AG04450 (cell line): ENCODE measurements around the gene MAP3K15. TPM values are rescaled to one million over a fixed set of nuclear protein-coding genes. Genes with fewer than 3 reads are reported as not detected.
A peak's percentile ranks its signal among the peaks of the same experiment; 100 is the strongest.

Experiments used
- CTCF ChIA-PET: fragments of 300-600, 350-600 bp; formaldehyde crosslinking; extraction: SDS; loops from one replicate; lab custom pipeline; 2022; ENCODE audit warnings: antibody characterized with exemption, inconsistent platforms; lab: Charles Lee
- POLR2A ChIA-PET: fragments of 350-600 bp; formaldehyde crosslinking; extraction: SDS; loops from one replicate; lab custom pipeline; 2021; ENCODE audit warnings: antibody characterized with exemption, inconsistent platforms; lab: Yijun Ruan, JAX
- DNase-seq: peaks from one replicate; pipeline ENCODE4 v3.0.0-alpha.2; 2011; ENCODE audit warnings: low read depth, low spot score
- H3K27ac ChIP-seq: one replicate; pipeline ENCODE4 v1.5.1; 2012; ENCODE audit warnings: low read depth, low read length, control low read depth
- H3K27me3 ChIP-seq: one replicate; pipeline ENCODE4 v1.6.0; 2012; ENCODE audit warnings: low read length; ENCODE audit not compliant: control insufficient read depth, insufficient read depth
- H3K4me3 ChIP-seq: 2 replicates; pipeline ENCODE4 v1.5.1; 2011; ENCODE audit warnings: mild to moderate bottlenecking, low read depth, low read length, control low read depth
- H3K9me3 ChIP-seq: 2 replicates; pipeline ENCODE4 v1.5.1; 2012; ENCODE audit warnings: low read length; ENCODE audit not compliant: control insufficient read depth, insufficient read depth
- CTCF ChIP-seq: IDR thresholded peaks from 2 replicates; pipeline ENCODE4 v1.5.1; 2011; ENCODE audit warnings: low read depth, low read length, control low read depth, inconsistent platforms
- polyA plus RNA-seq: library from polyadenylated mRNA; depleted of rRNA; stranded (reverse); fragments of >200 nt; gene quantifications from 2 replicates; pipeline ENCODE4 v1.2.3, GENCODE V29; 2011

MAP3K15 gene
- polyA plus RNA-seq, 1 experiment, result 0.35 TPM

- H3K4me3 ChIP-seq, result peak overlapping the region; percentile 55
- peak; percentile 24 for DNase-seq
- ChIA-PET POLR2A (no interaction called here), CTCF (interaction anchor here (0.6 to 2.6 kb wide), 14 partner anchors 9 to 696 kb away, joined by 3 to 36 read pairs (median 6); no protein-coding TSS in a partner anchor)
- peak; percentile 78 for TF ChIP-seq CTCF
- no peaks in the 10 kb centered on the region for H3K27me3 ChIP-seq
- no peaks in the 10 kb centered on the region for H3K9me3 ChIP-seq
- H3K27ac ChIP-seq, result no peak overlapping the region
These were observed 143.2 kb downstream of the MAP3K15 start for GRCh38 chrX:19372170-19372546.

DNA sequence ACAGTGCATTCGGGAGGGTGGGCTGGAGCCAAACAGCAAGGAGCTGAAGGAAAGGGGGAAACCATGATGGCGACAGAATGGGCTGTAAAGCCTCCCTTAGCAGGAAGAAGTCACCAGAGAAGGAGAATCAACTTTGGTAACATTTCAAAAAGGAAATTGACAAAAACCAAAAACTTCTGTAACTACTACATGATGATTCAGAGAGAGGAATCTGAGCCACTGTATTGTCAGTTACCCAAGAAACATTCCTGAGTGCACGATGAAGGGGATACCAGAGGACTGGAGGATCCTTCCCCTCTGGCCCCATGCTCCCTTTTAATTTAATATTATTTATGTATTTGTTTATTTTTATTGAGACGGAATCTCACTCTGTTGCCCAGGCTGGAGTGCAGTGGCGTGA lies 145.2 kb downstream of the MAP3K15 start:
- Histone ChIP-seq H3K9me3 (no peaks in the 10 kb centered on the region), H3K4me3 (no peak overlapping the region), H3K27ac (peak overlapping the region; percentile 47), H3K27me3 (no peaks in the 10 kb centered on the region)
- ChIA-PET CTCF (interaction anchor here (1.2 to 2.1 kb wide), 3 partner anchors 12 to 518 kb away, joined by 3 to 5 read pairs (median 4); no protein-coding TSS in a partner anchor), POLR2A (interaction anchor here (1.0 kb wide), 1 partner anchor 301 kb away, joined by 4 read pairs; no protein-coding TSS in a partner anchor)
- no peak for DNase-seq
- TF ChIP-seq CTCF, result no peak

GRCh38 chrX:19368576-19368975 lies 146.7 kb downstream of the MAP3K15 start:
- TF ChIP-seq CTCF, result no peak
- ChIA-PET CTCF (interaction anchor here (0.5 kb wide), 1 partner anchor 857 kb away, joined by 3 read pairs; no protein-coding TSS in a partner anchor), POLR2A (no interaction called here)
- no peak for DNase-seq
- no peak overlapping the region for H3K4me3 ChIP-seq
- H3K27ac ChIP-seq, result no peak overlapping the region
- H3K9me3 ChIP-seq, result no peaks in the 10 kb centered on the region
- no peaks in the 10 kb centered on the region for H3K27me3 ChIP-seq

- no peak for DNase-seq
- Histone ChIP-seq H3K4me3 (no peak overlapping the region), H3K27ac (no peak overlapping the region), H3K27me3 (no peaks in the 10 kb centered on the region), H3K9me3 (no peaks in the 10 kb centered on the region)
- TF ChIP-seq CTCF, result no peak
- POLR2A ChIA-PET, result no interaction called here
- CTCF ChIA-PET, result interaction anchor here (0.5 kb wide), 1 partner anchor 174 kb away, joined by 3 read pairs; no protein-coding TSS in a partner anchor
These were observed 153.6 kb downstream of the MAP3K15 start for GRCh38 chrX:19361701-19362100.

- H3K4me3 ChIP-seq, result no peak overlapping the region
- H3K27me3 ChIP-seq, result no peaks in the 10 kb centered on the region
- H3K27ac ChIP-seq, result no peak overlapping the region
- TF ChIP-seq CTCF, result no peak
- no peaks in the 10 kb centered on the region for H3K9me3 ChIP-seq
- no peak for DNase-seq
- ChIA-PET POLR2A (no interaction called here), CTCF (interaction anchor here (1.8 kb wide), 1 partner anchor 11 kb away, joined by 7 read pairs; no protein-coding TSS in a partner anchor)
These were observed 154.4 kb downstream of the MAP3K15 start for GRCh38 chrX:19360903-19361302.
